Coronary artery (tissue), 2 donors: ENCODE measurements around the gene OR52R1.

Experiments
- DNase-seq: peaks from one replicate; pipeline ENCODE4 v3.0.0-alpha.2; 2017; ENCODE audit warnings: low spot score
- H3K27ac ChIP-seq, 2 donors: fragments of 200-600 bp; sonication (generic); one replicate each; pipeline ENCODE4 v1.5.1; 2016 to 2019
- H3K4me3 ChIP-seq: fragments of 200-600 bp; sonication (generic); 2 replicates; pipeline ENCODE4 v1.5.1; 2016; ENCODE audit warnings: mild to moderate bottlenecking, moderate library complexity
- CTCF ChIP-seq: fragments of 200-600 bp; sonication (generic); IDR thresholded peaks from one replicate; pipeline ENCODE4 v1.5.1; 2019; ENCODE audit warnings: antibody characterized with exemption

The OR52R1 gene

GRCh38 chr11:4804280-4804679 lies at the start of gene OR52R1:
TSS of gene OR52R1 (minus strand) at chr11:4804380. CDS start at chr11:4804380, 0 bp downstream.
- no peak within 1 kb of the TSS for H3K4me3 ChIP-seq
- DNase-seq = no peak
- TF ChIP-seq CTCF = no peak
- H3K27ac ChIP-seq = no peak within 1 kb of the TSS

DNA sequence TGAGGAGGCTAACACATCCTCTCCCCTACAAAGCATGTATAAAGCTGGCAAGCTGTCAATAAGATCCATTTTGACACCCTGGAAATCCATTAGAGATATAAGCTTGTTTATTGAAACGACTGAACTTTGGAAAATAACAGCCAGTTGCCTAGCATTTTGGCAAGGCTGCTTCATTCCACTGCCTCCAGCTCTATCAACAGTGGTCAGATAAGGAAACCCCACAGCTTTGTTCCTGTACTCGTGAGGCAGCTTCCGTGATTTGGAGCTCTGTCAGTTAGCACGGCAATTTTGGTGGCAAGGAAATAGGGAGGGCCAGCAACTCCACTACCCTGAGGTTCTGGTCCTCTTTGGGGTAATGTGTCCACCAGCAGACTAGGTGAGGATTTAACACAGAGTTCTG lies 46.9 kb upstream of the OR52R1 start:
- TF ChIP-seq CTCF = no peak
- H3K4me3 ChIP-seq = no peak overlapping the region
- DNase-seq = no peak
- H3K27ac ChIP-seq = no peak overlapping the region

- TF ChIP-seq CTCF = no peak
- Histone ChIP-seq H3K27ac (no peak within 1 kb of the TSS), H3K4me3 (no peak within 1 kb of the TSS)
- no peak for DNase-seq
Observed at GRCh38 chr11:4848908-4849532, 44.8 kb upstream of the OR52R1 start, which contains the start of gene OR51S1. TSS of gene OR51S1 (minus strand) at chr11:4849208. CDS start at chr11:4849208, 0 bp downstream.

DNA sequence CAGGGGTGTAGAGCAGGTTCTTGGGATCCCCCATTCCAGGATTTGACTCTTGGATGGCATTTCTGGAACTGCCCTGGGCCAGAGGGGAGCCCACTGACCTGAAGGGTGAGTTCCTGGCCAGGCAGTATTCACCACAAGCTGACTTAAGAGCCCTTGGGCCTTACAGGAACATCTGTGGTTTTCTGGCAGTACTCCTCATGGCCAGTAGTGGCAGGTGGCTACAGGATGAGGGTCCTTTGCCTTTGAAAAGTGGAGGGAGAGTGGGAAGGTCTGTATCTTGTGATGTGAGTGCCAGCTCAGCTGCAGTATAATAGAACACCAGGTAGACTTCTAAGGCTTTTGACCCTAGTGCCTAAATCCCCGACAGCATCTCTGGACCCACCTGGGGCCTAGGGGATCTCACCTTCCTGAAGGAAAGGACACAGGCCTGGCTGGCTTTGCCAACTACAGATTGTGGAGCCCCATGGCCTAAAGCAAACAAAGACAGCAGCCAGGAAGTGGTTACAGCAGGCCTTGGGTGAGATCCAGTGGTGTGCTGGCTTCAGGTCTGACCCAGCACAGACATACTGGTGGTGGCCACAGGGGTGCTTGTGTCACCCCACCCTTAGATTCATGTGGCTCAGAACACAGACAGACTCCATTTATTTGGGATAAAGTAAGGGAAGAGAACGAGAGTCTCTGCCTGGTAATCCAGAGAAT lies 35.8 kb upstream of the OR52R1 start:
- DNase-seq = no peak

DNA sequence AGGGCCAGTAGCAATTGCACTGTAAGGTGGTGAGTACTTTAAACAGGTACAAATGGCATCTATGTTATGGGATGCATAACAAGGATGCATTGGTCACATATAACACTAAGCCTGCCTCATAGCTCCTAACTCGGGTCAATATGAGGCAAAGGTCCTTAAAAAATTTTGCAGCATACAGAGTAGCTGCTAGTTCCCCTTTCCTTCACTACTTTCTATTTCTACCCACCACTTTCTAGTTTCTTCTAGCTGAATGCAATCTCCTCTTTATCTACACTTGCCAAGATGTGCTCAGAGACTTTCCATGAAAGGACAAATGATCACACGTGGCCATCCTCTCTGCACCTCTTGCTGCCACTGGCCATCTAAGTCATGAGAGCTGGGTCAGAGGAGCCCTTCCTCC lies 26.7 kb upstream of the OR52R1 start:
- no peak for TF ChIP-seq CTCF
- H3K27ac ChIP-seq = no peak overlapping the region
- no peak overlapping the region for H3K4me3 ChIP-seq
- DNase-seq = no peak

More for the DNA sequence above, 35.8 kb upstream of the OR52R1 start:
- no peak overlapping the region for H3K4me3 ChIP-seq
- no peak overlapping the region for H3K27ac ChIP-seq
- no peak for TF ChIP-seq CTCF

DNA sequence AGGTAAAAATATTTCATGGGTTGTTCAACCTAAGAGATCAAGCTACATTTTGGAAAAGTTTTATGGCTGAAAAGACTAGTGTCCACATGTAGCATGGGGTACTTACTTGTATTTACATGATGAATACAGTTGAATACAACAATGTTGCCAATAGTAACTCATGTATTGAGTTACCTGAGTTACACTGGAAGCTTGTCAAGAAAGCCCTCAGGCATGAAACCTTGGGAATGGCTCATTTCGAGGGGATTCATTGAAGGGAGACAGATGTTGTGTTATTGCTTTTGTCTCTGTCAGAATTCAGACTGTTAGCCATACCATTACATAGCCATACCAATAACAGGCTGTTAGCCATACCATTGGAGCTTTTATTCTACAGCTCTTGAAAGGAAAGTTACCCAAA lies 26.2 kb upstream of the OR52R1 start:
- no peak for TF ChIP-seq CTCF
- DNase-seq = no peak
- no peak overlapping the region for H3K4me3 ChIP-seq
- H3K27ac ChIP-seq = no peak overlapping the region

- no peak for TF ChIP-seq CTCF
- Histone ChIP-seq H3K4me3 (no peak overlapping the region), H3K27ac (no peak overlapping the region)
- no peak for DNase-seq
Observed at GRCh38 chr11:4826425-4826824, 22.2 kb upstream of the OR52R1 start.
